Placental pericyte (primary cell): ENCODE results near the gene METTL3. TPM values are rescaled to one million over a fixed set of nuclear protein-coding genes. Genes with fewer than 3 reads are reported as not detected.

Experiments used
- total RNA-seq: library from RNA; depleted of rRNA; stranded (reverse); fragments of >200 nt; gene quantifications from 2 replicates; pipeline ENCODE4 v1.2.3, GENCODE V29; 2012

The METTL3 gene
- total RNA-seq, result 33.3 and 78.3 TPM in 2 replicates

DNA sequence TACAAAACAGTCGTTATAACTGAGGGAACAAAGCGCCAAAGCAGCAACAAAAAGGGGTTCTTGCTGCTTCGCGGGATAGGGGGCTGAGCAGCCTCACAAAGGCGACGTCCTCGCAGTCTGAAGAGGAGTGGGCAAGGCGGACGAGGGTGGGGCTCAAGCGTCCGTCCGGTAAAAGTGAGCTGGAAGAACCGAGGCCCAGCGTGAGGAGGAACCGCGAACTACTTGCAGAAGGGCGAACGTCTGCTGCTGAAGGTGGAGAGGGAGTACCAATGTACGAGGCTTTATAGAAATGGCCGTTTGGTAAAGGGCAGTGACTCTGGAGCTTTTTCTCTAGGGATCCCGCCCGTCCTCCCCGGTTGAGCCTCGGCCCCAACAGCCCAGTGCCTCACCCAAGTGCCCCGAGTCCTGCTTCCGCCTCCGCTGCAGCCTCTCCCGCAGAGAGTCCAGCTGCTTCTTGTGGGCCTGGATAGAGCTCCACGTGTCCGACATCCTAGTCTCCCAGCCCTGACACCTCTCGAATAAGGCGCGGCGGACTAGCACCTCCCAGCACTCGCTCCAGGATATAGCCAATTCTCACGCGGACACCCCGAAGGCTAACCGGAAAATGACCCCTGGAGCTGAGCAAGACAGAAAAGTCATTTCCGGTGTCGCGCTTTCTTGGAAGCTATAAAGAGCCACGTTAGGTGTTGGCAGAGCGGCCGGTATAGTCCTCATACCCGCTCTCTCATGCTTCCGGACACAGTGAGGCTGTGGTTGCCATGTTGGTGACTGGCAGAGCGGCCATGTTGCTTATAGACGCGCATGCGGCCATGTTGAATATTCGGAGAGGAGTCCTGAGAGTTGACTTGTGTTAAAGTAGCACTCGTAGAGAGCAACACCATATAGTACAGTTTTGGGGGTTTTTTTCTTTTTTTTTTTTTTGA, at the start of gene METTL3:
TSS of gene METTL3 (minus strand) at position 606 of the 923 bp plus-strand sequence. CDS start at position 489, 117 bp downstream.

DNA sequence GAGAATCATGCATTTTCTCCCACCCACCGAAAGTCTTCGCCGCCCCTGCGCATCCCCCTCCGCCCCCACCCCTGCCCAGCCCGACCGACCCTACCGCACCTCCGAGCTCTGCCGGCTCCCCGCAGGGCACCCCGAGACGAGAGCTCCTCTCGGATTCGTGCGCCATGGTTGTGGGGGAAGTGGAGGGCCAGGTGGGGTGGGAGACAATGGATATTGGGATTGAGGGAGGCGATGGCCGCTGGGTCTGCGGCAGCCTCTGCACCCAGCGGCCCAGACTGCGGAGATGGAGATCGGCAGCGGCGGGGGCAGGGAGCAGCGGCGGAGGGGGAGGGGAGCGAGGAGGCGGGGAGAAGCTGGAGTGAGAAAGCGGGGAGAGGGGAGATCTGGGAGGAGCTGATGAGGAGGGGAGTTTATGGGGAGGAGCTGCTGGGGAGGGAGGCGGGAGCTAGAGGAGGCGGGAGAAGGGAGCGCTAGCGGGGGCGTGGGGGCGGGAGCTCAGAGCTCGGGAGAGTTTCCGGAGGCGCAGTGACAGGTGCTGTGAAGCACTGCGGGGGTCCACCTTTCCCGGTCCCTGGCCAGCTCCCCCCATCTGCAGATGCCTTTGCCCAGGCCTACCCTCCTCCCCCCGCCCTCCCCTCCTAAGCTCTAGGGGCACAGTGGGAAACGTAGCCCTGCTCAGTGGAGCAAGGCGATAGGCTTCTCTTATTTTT, 15.0 kb upstream of the METTL3 start, which contains the start of gene SALL2:
TSS of gene SALL2 (minus strand) at position 385 of the 710 bp plus-strand sequence. CDS start at position 166, 219 bp downstream.

DNA sequence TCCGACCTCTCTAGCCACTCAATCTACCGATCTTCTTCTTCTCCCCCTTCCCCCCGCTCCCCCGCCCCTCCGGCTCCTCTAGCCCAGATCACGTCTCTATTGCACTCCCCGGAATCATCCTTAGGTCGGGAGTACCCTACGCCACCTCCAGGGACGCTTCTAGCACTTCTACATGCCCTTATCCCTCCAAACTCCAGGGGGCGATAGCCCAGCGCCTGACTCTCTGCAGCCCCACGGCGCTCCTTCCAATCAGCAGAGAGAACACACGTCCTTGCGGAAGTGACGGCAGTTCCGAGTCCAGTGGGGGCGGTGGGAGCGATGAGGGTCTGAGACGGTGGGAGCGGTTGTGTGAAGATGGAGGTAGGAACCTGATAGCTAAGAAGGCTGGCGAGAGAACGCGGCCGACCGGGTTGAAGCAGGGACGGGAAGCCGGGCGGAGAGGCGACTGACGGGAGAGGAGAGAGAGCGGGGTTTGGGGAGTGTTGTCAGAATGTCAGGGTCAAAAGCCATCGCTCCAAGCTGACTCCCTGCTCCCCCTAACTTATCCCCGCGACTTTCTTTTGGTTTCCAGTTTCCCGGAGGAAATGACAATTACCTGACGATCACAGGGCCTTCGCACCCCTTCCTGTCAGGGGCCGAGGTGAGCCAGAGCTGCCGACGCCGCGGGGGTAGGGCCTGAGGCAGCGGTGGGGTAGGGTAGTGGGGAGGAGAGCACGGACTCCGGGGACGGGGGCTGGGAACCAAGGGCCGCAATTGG, 34.0 kb downstream of the METTL3 start, which contains the start of the genes RAB2B and TOX4:
TSS of gene RAB2B (minus strand) at position 35 of the 757 bp plus-strand sequence. CDS start 87 bp downstream, outside the sequence.
TSS of gene TOX4 (plus strand) at position 271 of the 757 bp plus-strand sequence. CDS start at position 355, 84 bp downstream.

DNA sequence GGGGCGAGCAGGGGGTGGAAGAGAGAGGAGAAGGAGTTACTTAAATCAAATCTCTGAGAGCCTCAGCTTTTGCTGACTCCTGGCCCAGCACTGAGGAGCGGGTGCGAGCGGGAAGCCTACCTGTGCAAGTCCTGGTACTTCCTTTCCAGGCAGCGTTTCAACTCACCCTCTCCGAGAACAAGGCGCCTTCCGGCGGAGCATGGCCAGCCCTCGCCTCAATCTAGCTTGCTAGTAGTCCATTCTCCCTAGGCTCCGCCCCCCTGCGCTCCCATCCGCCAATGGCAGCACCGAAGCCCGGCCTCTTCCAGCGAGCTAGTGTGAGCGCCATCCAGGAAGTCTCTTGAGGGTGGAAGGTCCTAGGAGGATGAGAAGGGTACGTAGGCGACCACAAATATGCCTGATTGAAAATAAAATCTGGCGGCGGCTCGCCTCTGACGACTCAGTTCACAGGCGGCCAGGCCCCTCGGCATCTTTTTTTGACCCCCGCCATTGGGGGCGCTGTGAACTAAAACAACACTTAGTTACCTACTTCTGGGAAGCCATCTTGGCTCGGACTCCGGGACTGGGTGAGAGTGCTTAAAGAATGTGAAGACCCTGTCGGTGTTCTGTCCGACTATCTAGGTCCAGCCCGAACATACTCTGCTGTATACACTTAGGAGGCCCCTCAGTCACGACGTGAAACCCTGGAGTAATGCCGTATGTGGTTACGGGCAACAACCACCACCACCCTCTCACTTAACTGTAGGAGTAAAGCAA, 55.0 kb downstream of the METTL3 start, which contains the start of gene CHD8:
TSS of gene CHD8 (minus strand) at position 212 of the 756 bp plus-strand sequence. CDS start 24,480 bp downstream, outside the sequence.

Other genes with a start within 250 kb of the METTL3 start
- 451 and 701 TPM in 2 replicates for gene HNRNPC, start 241.9 kb downstream of the METTL3 start, total RNA-seq
- gene RPGRIP1, start 231.3 kb downstream of the METTL3 start, total RNA-seq, result 0.22 and 0.29 TPM in 2 replicates
- gene SUPT16H, start 127.3 kb downstream of the METTL3 start, total RNA-seq, result 57.3 and 95.8 TPM in 2 replicates
- gene CHD8, start 55.2 kb downstream of the METTL3 start, total RNA-seq, result 43.8 and 83.0 TPM in 2 replicates
- 23.9 and 34.8 TPM in 2 replicates for gene RAB2B, start 34.4 kb downstream of the METTL3 start, total RNA-seq
- 32.6 and 43.1 TPM in 2 replicates for gene TOX4, start 34.1 kb downstream of the METTL3 start, total RNA-seq
- gene SALL2, start 15.0 kb upstream of the METTL3 start, total RNA-seq, result 1.6 and 2.6 TPM in 2 replicates
- gene OR10G3, start 68.7 kb upstream of the METTL3 start, total RNA-seq, result not detected in 2 replicates
- not detected in 2 replicates for gene OR10G2, start 123.6 kb upstream of the METTL3 start, total RNA-seq
- not detected in 2 replicates for gene OR4E2, start 142.5 kb upstream of the METTL3 start, total RNA-seq
- gene OR4E1, start 162.5 kb upstream of the METTL3 start, total RNA-seq, result not detected in 2 replicates